Sigmoid colon (tissue), 7 donors: ENCODE data around the gene ZNF383. TPM values are rescaled to one million over a fixed set of nuclear protein-coding genes. Genes with fewer than 3 reads are reported as not detected.
"Not testable (repeated sequence)": the region's sequence is repeated elsewhere in the genome, so short reads cannot be mapped to it uniquely, and the experiment has no call there.

Source experiments
- DNase-seq: peaks from one replicate; pipeline ENCODE4 v3.0.0-alpha.2; 2019
- H3K27ac ChIP-seq, 4 donors: fragments of 200-600 bp; sonication (generic); one replicate each; pipeline ENCODE4 v1.5.1; 2016 to 2019; ENCODE audit warnings: mild to moderate bottlenecking in 1 of 4
- H3K27me3 ChIP-seq, 3 donors: fragments of 200-600 bp; sonication (generic); one replicate each; pipeline ENCODE4 v1.5.1; 2019; ENCODE audit warnings: mild to moderate bottlenecking in 1 of 3
- H3K36me3 ChIP-seq, 4 donors: fragments of 200-600 bp; sonication (generic); one replicate each; pipeline ENCODE4 v1.5.1; 2016 to 2019
- H3K4me1 ChIP-seq, 4 donors: fragments of 200-600 bp; sonication (generic); one replicate each; pipeline ENCODE4 v1.5.1; 2017 to 2019
- H3K4me3 ChIP-seq, 4 donors: fragments of 200-600 bp; sonication (generic); one replicate each; pipeline ENCODE4 v1.5.1; 2017 to 2019; ENCODE audit warnings: mild to moderate bottlenecking in 2 of 4, moderate library complexity in 1 of 4
- H3K9me3 ChIP-seq, 4 donors: fragments of 200-600 bp in 3 of 4; sonication (generic) in 3 of 4; one replicate each; pipeline versions ENCODE4 v1.5.1 to v1.6.1; 2013 to 2019
- CTCF ChIP-seq, 4 experiments: fragments of 450-650 bp in 3 of 4; fragments of 200-600 bp in 1 of 4; IDR thresholded peaks; one replicate each; pipeline ENCODE4 v1.5.1; 2016 to 2019; ENCODE audit warnings: antibody characterized with exemption in 4 of 4, mild to moderate bottlenecking in 3 of 4, moderate library complexity in 2 of 4
- EP300 ChIP-seq, 4 donors: sonication (generic); formaldehyde crosslinking; IDR thresholded peaks; one replicate each; pipeline ENCODE4 v1.6.1; 2017; ENCODE audit warnings: antibody characterized with exemption in 4 of 4
- POLR2A ChIP-seq, 2 donors: fragments of 450-650 bp; IDR thresholded peaks; one replicate each; pipeline ENCODE4 v1.6.1; 2016; ENCODE audit warnings: antibody characterized with exemption in 2 of 2, mild to moderate bottlenecking in 2 of 2, moderate library complexity in 2 of 2
- POLR2AphosphoS5 ChIP-seq, 4 donors: sonication (generic); formaldehyde crosslinking; IDR thresholded peaks; one replicate each; pipeline ENCODE4 v1.6.1; 2017; ENCODE audit warnings: antibody characterized with exemption in 4 of 4
- WGBS, 2 donors: extraction: QIAGEN DNeasy Blood & Tissue Kit; methylation state at CpG; one replicate each; pipeline ENCODE4 v1.1.7; 2013; 5-methylcytosine and 5-hydroxymethylcytosine counted together
- intact Hi-C: fragments of 100-400 bp; cut with DNase I; formaldehyde crosslinking; loops from one replicate; pipeline ENCODE4 v1.15.1; 2023
- polyA plus RNA-seq, 3 donors: library from polyadenylated mRNA; stranded (reverse); fragments of 200-250 nt; gene quantifications; one replicate each; pipeline ENCODE4 v1.2.3, GENCODE V29; 2013
- total RNA-seq, 4 donors: library from RNA; depleted of rRNA; stranded (reverse); fragments of >200 nt; gene quantifications; one replicate each; pipeline ENCODE4 v1.1.0, GENCODE V29; 2016
- donor health status: healthy with polysubstance abuse.
- donor health status: Bipolar disorder and iron deficiency.
- donor health status: healthy.

Gene ZNF383
- total RNA-seq (10 to 100 TPM; 10.9 to 19.7 (median 13.0) TPM), polyA plus RNA-seq (1 to 10 TPM; 1.8 to 4.4 (median 2.8) TPM)

- Histone ChIP-seq H3K27ac (peak within 1 kb of the TSS; percentile 86 to 95 (median 93)), H3K27me3 (no peaks in the 10 kb centered on the region), H3K36me3 (peaks cover 0 to 25% (median 10%) of the 10 kb centered on the region in 4 donors), H3K4me1 (peaks cover 0 to 16% (median 11%) of the 10 kb centered on the region in 4 donors), H3K9me3 (no peaks in the 10 kb centered on the region), H3K4me3 (peak within 1 kb of the TSS; percentile 71 to 91 (median 82))
- intact Hi-C loops, result loop anchor here (2.0 to 10.0 kb wide), 4 partner anchors 46 to 437 kb away; partner anchors contain the start of genes ZFP30, ZNF568, ZNF585A and ZNF793
- TF ChIP-seq POLR2A (IDR thresholded peaks at IDR 0.05) (peak; percentile 12 to 37), EP300 (IDR thresholded peaks at IDR 0.05) (no peak), POLR2AphosphoS5 (IDR thresholded peaks at IDR 0.05) (peak; percentile 37 to 75 (median 62))
- peak; percentile 88 for DNase-seq
- 0% methylated on average over 44 of the region's 44 CpGs for WGBS, 2 donors
Observed at GRCh38 chr19:37217775-37218591, at the start of gene ZNF383. Gene ZNF383, plus strand, starts transcription at chr19:37218214. Its CDS starts 12,240 bp downstream, at chr19:37230454.

- DNase-seq, result peak; percentile 95
- H3K27me3 ChIP-seq, result no peaks in the 10 kb centered on the region
- H3K4me3 ChIP-seq, result peak within 1 kb of the TSS; percentile 53 to 64 (median 60)
- peak within 1 kb of the TSS; percentile 70 to 78 (median 76) for H3K27ac ChIP-seq
- intact Hi-C loops, result loop anchor here (2.0 to 5.0 kb wide), 2 partner anchors 45 to 198 kb away; partner anchors contain the start of genes ZNF383 and ZNF527
- WGBS, 2 donors, result 5% methylated on average over 30 of the region's 30 CpGs
- no peak for TF ChIP-seq EP300 (IDR thresholded peaks at IDR 0.05)
- TF ChIP-seq POLR2A (IDR thresholded peaks at IDR 0.05), result no peak
- TF ChIP-seq CTCF (IDR thresholded peaks at IDR 0.05), result peak in 1 of 4 experiments; percentile 18
- peak in 3 of 4 donors; percentile 53 to 69 (median 55) for TF ChIP-seq POLR2AphosphoS5 (IDR thresholded peaks at IDR 0.05)
- H3K4me1 ChIP-seq, result peaks cover 0 to 8% (median 0%) of the 10 kb centered on the region in 4 donors
- peaks cover 0 to 4% (median 0%) of the 10 kb centered on the region in 4 donors for H3K9me3 ChIP-seq
- H3K36me3 ChIP-seq, result peaks cover 10 to 26% (median 20%) of the 10 kb centered on the region in 4 donors
Observed at GRCh38 chr19:37172368-37173366, 45.3 kb upstream of the ZNF383 start, which contains the start of gene ZNF585A. Gene ZNF585A, minus strand, starts transcription at chr19:37172695. Its CDS starts 2,785 bp downstream, at chr19:37169910.

GRCh38 chr19:37186071-37186470, 31.9 kb upstream of the ZNF383 start:
- H3K36me3 ChIP-seq, result peaks cover 41 to 77% (median 49%) of the 10 kb centered on the region in 4 donors
- WGBS, 2 donors, result 94 to 97% methylated on average over 4 of the region's 4 CpGs
- H3K27ac ChIP-seq, H3K4me1 ChIP-seq, intact Hi-C loops, H3K4me3 ChIP-seq, DNase-seq, H3K27me3 ChIP-seq: not testable (repeated sequence)
- peaks cover 22 to 58% (median 49%) of the 10 kb centered on the region in 4 donors for H3K9me3 ChIP-seq

- H3K4me1 ChIP-seq, H3K27ac ChIP-seq, DNase-seq, H3K4me3 ChIP-seq, H3K27me3 ChIP-seq, intact Hi-C loops: not testable (repeated sequence)
- H3K36me3 ChIP-seq, result peaks cover 17 to 98% (median 52%) of the 10 kb centered on the region in 4 donors
- H3K9me3 ChIP-seq, result peaks cover 3 to 22% (median 13%) of the 10 kb centered on the region in 4 donors
- WGBS, 2 donors, result 92 to 98% methylated on average over 4 of the region's 4 CpGs
Observed at GRCh38 chr19:37195248-37195647, 22.8 kb upstream of the ZNF383 start.

GRCh38 chr19:37197115-37197514, 20.9 kb upstream of the ZNF383 start:
- H3K27me3 ChIP-seq, H3K4me1 ChIP-seq, DNase-seq, intact Hi-C loops, H3K27ac ChIP-seq, H3K4me3 ChIP-seq: not testable (repeated sequence)
- H3K36me3 ChIP-seq, result peaks cover 7 to 91% (median 38%) of the 10 kb centered on the region in 4 donors
- H3K9me3 ChIP-seq, result peaks cover 0 to 19% (median 9%) of the 10 kb centered on the region in 4 donors
- 99% methylated on average over 5 of the region's 5 CpGs for WGBS, 2 donors

GRCh38 chr19:37197768-37198167, 20.2 kb upstream of the ZNF383 start:
- no peak overlapping the region for H3K27ac ChIP-seq
- intact Hi-C loops, result no loop called here
- no peak for DNase-seq
- H3K4me3 ChIP-seq, result no peak overlapping the region
- peaks cover 0 to 14% (median 8%) of the 10 kb centered on the region in 4 donors for H3K9me3 ChIP-seq
- H3K36me3 ChIP-seq, result peaks cover 5 to 91% (median 34%) of the 10 kb centered on the region in 4 donors
- no peaks in the 10 kb centered on the region for H3K27me3 ChIP-seq
- 92 to 93% methylated on average over 2 of the region's 2 CpGs for WGBS, 2 donors
- H3K4me1 ChIP-seq, result no peaks in the 10 kb centered on the region
- TF ChIP-seq POLR2A (IDR thresholded peaks at IDR 0.05) (no peak), POLR2AphosphoS5 (IDR thresholded peaks at IDR 0.05) (no peak), CTCF (IDR thresholded peaks at IDR 0.05) (no peak), EP300 (IDR thresholded peaks at IDR 0.05) (no peak)
